GM12878 (cell line): ENCODE measurements around the gene SMIM44. TPM values are rescaled to one million over a fixed set of nuclear protein-coding genes. Genes with fewer than 3 reads are reported as not detected.

Experiments
- ATAC-seq: fragments of 200-7000 bp; cut with Tn5 transposase; 3 replicates; pipeline ENCODE4 v1.9.1; 2020; ENCODE audit warnings: mild to moderate bottlenecking, moderate library complexity
- BruUV-seq: library from RNA; stranded (reverse); fragments of 400-500 nt; replicated peaks from 2 replicates; lab custom pipeline; 2021; lab: Mats Ljungman, UMichigan
- CTCF ChIA-PET: fragments of 300-600 bp; sonication (Branson Sonifier 250); formaldehyde crosslinking; extraction: SDS; loops from one replicate; lab custom pipeline; 2021; ENCODE audit warnings: inconsistent platforms; lab: Yijun Ruan, JAX
- POLR2A ChIA-PET: fragments of 350-600 bp; formaldehyde crosslinking; extraction: SDS; loops from one replicate; lab custom pipeline; 2021; ENCODE audit warnings: inconsistent platforms; lab: Charles Lee
- RAD21 ChIA-PET: fragments of 300-600 bp; sonication (Branson Sonifier 250); formaldehyde crosslinking; loops from one replicate; lab custom pipeline; 2023; ENCODE audit warnings: antibody characterized with exemption; ENCODE audit not compliant: unreplicated experiment; lab: Charles Lee
- SMC1A ChIA-PET: fragments of 300-600 bp; sonication (Branson Sonifier 250); formaldehyde crosslinking; loops from one replicate; lab custom pipeline; 2023; ENCODE audit not compliant: unreplicated experiment, uncharacterized antibody; lab: Charles Lee
- DNase-seq: peaks from one replicate; pipeline ENCODE4 v3.0.0-alpha.2; 2011; ENCODE audit warnings: low read depth, low spot score
- FAIRE-seq: peaks from 3 replicates; lab custom pipeline; 2011; peaks lifted over from hg19 to GRCh38; lab: Jason Lieb, UNC
- H2AFZ ChIP-seq: 2 replicates; pipeline ENCODE4 v1.6.0; 2011; ENCODE audit warnings: low read depth, low read length, control low read depth; ENCODE audit not compliant: control insufficient read depth
- H3K27ac ChIP-seq: 2 replicates; pipeline ENCODE4 v1.5.1; 2011; ENCODE audit warnings: control low read depth; ENCODE audit not compliant: control insufficient read depth, insufficient read depth
- H3K27me3 ChIP-seq, 2 experiments: replicated peaks in 1 of 2; 2 replicates each; pipeline versions ENCODE4 v1.6.0 to v1.6.1; 2011; ENCODE audit warnings: low read length in 1 of 2; ENCODE audit not compliant: control insufficient read depth in 2 of 2, insufficient read depth in 2 of 2
- H3K36me3 ChIP-seq, 2 experiments: 2 replicates each; pipeline ENCODE4 v1.5.1; 2011; ENCODE audit warnings: low read length in 1 of 2; ENCODE audit not compliant: control insufficient read depth in 2 of 2, insufficient read depth in 2 of 2
- H3K4me1 ChIP-seq: 2 replicates; pipeline ENCODE4 v1.6.1; 2011; ENCODE audit warnings: mild to moderate bottlenecking, low read length, moderate library complexity, mixed read lengths; ENCODE audit not compliant: control insufficient read depth, insufficient read depth
- H3K4me2 ChIP-seq: 2 replicates; pipeline ENCODE4 v1.6.0; 2011; ENCODE audit warnings: control low read depth; ENCODE audit not compliant: control insufficient read depth, insufficient read depth
- H3K4me3 ChIP-seq: fragments of 200-600 bp; sonication (generic); 2 replicates; pipeline ENCODE4 v1.5.1; 2016
- H3K79me2 ChIP-seq: 2 replicates; pipeline ENCODE4 v1.6.0; 2011; ENCODE audit warnings: low read length; ENCODE audit not compliant: control insufficient read depth, insufficient read depth
- H3K9ac ChIP-seq: 2 replicates; pipeline ENCODE4 v1.8.0; 2011; ENCODE audit warnings: low read length, control low read depth, mixed read lengths; ENCODE audit not compliant: control insufficient read depth, insufficient read depth
- H3K9me3 ChIP-seq: replicated peaks from 3 replicates; pipeline ENCODE4 v1.5.1; 2011; ENCODE audit warnings: mild to moderate bottlenecking, low read length; ENCODE audit not compliant: control insufficient read depth, insufficient read depth
- H4K20me1 ChIP-seq: 2 replicates; pipeline ENCODE4 v1.6.0; 2011; ENCODE audit not compliant: control insufficient read depth, insufficient read depth
- ASH2L ChIP-seq: fragments of 300-600, 200-600 bp; sonication (generic); IDR thresholded peaks from 2 replicates; pipeline ENCODE4 v1.6.1; 2017; ENCODE audit warnings: low read depth, mild to moderate bottlenecking, borderline replicate concordance
- BACH1 ChIP-seq: fragments of 450-650 bp; IDR thresholded peaks from 2 replicates; pipeline ENCODE4 v1.6.1; 2017; ENCODE audit warnings: mild to moderate bottlenecking, borderline replicate concordance
- CBX5 ChIP-seq: sonication (generic); IDR thresholded peaks from 2 replicates; pipeline ENCODE4 v1.6.1; 2016; ENCODE audit warnings: low read depth, moderate library complexity, mild to moderate bottlenecking, inconsistent platforms
- CHD1 ChIP-seq: IDR thresholded peaks from 2 replicates; pipeline ENCODE4 v1.6.1; 2012; ENCODE audit warnings: low read depth, low read length, improper control_type of control experiment
- ETV6 ChIP-seq, 2 experiments: fragments of 450-650 bp in 1 of 2; IDR thresholded peaks in 1 of 2; conservative IDR thresholded peaks in 1 of 2; 2 replicates each; pipeline ENCODE4 v1.6.1; 2014; ENCODE audit warnings: antibody characterized with exemption in 1 of 2, borderline replicate concordance in 1 of 2, low read depth in 1 of 2, mild to moderate bottlenecking in 1 of 2, moderate library complexity in 1 of 2
- FOS ChIP-seq: IDR thresholded peaks from 3 replicates; pipeline ENCODE4 v1.6.1; 2011; ENCODE audit warnings: borderline replicate concordance; ENCODE audit not compliant: insufficient read length; ENCODE audit errors: extremely low read depth
- IRF4 ChIP-seq: IDR thresholded peaks from 2 replicates; pipeline ENCODE4 v1.6.1; 2011; ENCODE audit warnings: low read depth, low read length
- NR2C2 ChIP-seq: IDR thresholded peaks from 2 replicates; pipeline ENCODE4 v1.6.1; 2011; ENCODE audit warnings: borderline replicate concordance, low read depth; ENCODE audit not compliant: control insufficient read depth, insufficient read length
- NRF1 ChIP-seq: conservative IDR thresholded peaks from 2 replicates; pipeline ENCODE4 v1.6.1; 2011; ENCODE audit warnings: mild to moderate bottlenecking, low read depth, low read length, improper control_type of control experiment
- SMARCA5 ChIP-seq: fragments of 450-650 bp; IDR thresholded peaks from 2 replicates; pipeline ENCODE4 v1.6.1; 2017; ENCODE audit warnings: mild to moderate bottlenecking
- WRNIP1 ChIP-seq: IDR thresholded peaks from 2 replicates; pipeline ENCODE4 v1.6.1; 2011; ENCODE audit warnings: low read depth, low read length, improper control_type of control experiment, borderline replicate concordance
- WGBS: methylation state at CpG from one replicate; pipeline ENCODE4 v1.1.6; 2016; ENCODE audit warnings: low lambda C conversion rate; ENCODE audit not compliant: insufficient replicate concordance, insufficient coverage; ENCODE audit errors: missing lambda C conversion rate; 5-methylcytosine and 5-hydroxymethylcytosine counted together
- in situ Hi-C: fragments of 300-500 bp; cut with MboI; formaldehyde crosslinking; loops from 9 replicates; pipeline ENCODE4 v1.14.3; 2018; ENCODE audit warnings: mixed read lengths
- intact Hi-C: fragments of 100-400 bp; cut with micrococcal nuclease; formaldehyde crosslinking; loops from one replicate; pipeline ENCODE4 v1.14.2; 2022; ENCODE audit not compliant: unreplicated experiment
- polyA plus RNA-seq, 11 experiments: library from polyadenylated mRNA; depleted of rRNA in 4 of 11; unstranded in 6 of 11; stranded (reverse) in 5 of 11; fragments of >200 nt; fragmentation: Nextera tagmentation in 4 of 11; fragmentation: Illumina TruSeq in 1 of 11; extraction: Ambion mirVana in 4 of 11; extraction: Trizol in 1 of 11; gene quantifications; 1 replicate in 1 of 11; 2 replicates in 10 of 11; pipeline versions ENCODE4 v1.2.1 to v1.2.3, GENCODE V29; 2011 to 2016; ENCODE audit warnings: inconsistent platforms in 2 of 11, missing spikeins in 2 of 11, low read depth in 1 of 11
- total RNA-seq, 4 experiments: library from RNA; depleted of rRNA in 3 of 4; stranded (reverse); fragments of >200 nt in 3 of 4; fragmentation: Illumina TruSeq in 1 of 4; extraction: Trizol in 1 of 4; gene quantifications; 2 replicates each; pipeline versions ENCODE4 v1.2.1 to v1.2.3, GENCODE V29; 2013 to 2021
- TF ChIP-seq, protein P1 (sequence below), 3 experiments: IDR thresholded peaks in 2 of 3; conservative IDR thresholded peaks in 1 of 3; 2 replicates each; pipeline ENCODE4 v1.5.1; 2011; ENCODE audit warnings: low read depth in 3 of 3, low read length in 3 of 3, mild to moderate bottlenecking in 3 of 3, control low read depth in 2 of 3, moderate library complexity in 2 of 3, inconsistent platforms in 1 of 3, mixed read lengths in 1 of 3; ENCODE audit not compliant: control insufficient read depth in 2 of 3, insufficient read depth in 1 of 3; ENCODE audit errors: extremely low read depth in 1 of 3

SMIM44 gene
- total and polyA plus RNA-seq, 10 of the 15 experiments (the other 5 are each of a cell fraction or from before 2014, with no cell fraction given): not detected

DNA sequence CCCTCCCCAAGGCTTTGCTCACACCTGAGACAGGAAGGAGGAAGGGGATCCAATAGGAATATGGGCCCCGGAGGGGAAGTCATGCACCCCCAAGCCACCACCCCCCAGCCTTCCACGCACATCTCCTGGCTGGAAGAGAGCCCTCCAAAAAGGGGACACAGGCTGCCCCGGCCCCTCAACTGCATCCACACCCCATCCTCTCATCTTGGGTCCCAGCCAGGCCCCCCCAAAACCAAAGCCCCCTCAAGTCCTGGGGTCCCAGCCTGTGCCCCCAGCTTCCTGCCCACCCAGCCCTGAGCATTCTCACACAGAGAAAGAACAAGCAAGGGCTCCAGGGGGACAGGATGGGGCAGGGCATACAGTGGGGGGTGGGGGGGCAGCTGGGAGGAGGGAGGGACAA lies 15.0 kb downstream of the SMIM44 start:
- H3K4me1 ChIP-seq: no peaks in the 10 kb centered on the region
- WGBS: 75% methylated on average over 3 of the region's 3 CpGs
- no peaks in the 10 kb centered on the region for H3K79me2 ChIP-seq
- RAD21 ChIA-PET: no interaction called here
- intact Hi-C loops: no loop called here
- H3K27ac ChIP-seq: no peak overlapping the region
- no peaks in the 10 kb centered on the region; a peak in 2 of 4 replicates for H3K36me3 ChIP-seq
- no peak overlapping the region for H3K4me2 ChIP-seq
- H3K27me3 ChIP-seq: no peaks in the 10 kb centered on the region
- SMC1A ChIA-PET: no interaction called here
- no peak for FAIRE-seq
- TF ChIP-seq CHD1: no peak
- no peak for TF ChIP-seq IRF4
- TF ChIP-seq, protein P1, sequence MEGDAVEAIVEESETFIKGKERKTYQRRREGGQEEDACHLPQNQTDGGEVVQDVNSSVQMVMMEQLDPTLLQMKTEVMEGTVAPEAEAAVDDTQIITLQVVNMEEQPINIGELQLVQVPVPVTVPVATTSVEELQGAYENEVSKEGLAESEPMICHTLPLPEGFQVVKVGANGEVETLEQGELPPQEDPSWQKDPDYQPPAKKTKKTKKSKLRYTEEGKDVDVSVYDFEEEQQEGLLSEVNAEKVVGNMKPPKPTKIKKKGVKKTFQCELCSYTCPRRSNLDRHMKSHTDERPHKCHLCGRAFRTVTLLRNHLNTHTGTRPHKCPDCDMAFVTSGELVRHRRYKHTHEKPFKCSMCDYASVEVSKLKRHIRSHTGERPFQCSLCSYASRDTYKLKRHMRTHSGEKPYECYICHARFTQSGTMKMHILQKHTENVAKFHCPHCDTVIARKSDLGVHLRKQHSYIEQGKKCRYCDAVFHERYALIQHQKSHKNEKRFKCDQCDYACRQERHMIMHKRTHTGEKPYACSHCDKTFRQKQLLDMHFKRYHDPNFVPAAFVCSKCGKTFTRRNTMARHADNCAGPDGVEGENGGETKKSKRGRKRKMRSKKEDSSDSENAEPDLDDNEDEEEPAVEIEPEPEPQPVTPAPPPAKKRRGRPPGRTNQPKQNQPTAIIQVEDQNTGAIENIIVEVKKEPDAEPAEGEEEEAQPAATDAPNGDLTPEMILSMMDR (IDR thresholded peaks at IDR 0.05 in 2 of 3, conservative IDR thresholded peaks at IDR 0.05 in 1 of 3; ENCODE audit: control insufficient read depth in 2 of 3, extremely low read depth in 1 of 3, insufficient read depth in 1 of 3, low read depth in 3 of 3, low read length in 3 of 3): no peak
- TF ChIP-seq ETV6 (conservative IDR thresholded peaks at IDR 0.05 in 1 of 2, IDR thresholded peaks at IDR 0.05 in 1 of 2; ENCODE audit: borderline replicate concordance in 1 of 2, low read depth in 1 of 2): no peak
- TF ChIP-seq NRF1: no peak
- no peak for TF ChIP-seq FOS
- TF ChIP-seq WRNIP1: no peak
- TF ChIP-seq ASH2L: no peak
- no peak for TF ChIP-seq NR2C2
- no peak for TF ChIP-seq CBX5
- TF ChIP-seq BACH1: no peak
- no peak for TF ChIP-seq SMARCA5
- TF ChIP-seq, all 136 proteins: peak for 0
- Histone ChIP-seq H3K9ac (no peak overlapping the region), H2AFZ (no peak overlapping the region), H4K20me1 (peaks cover 2% of the 10 kb centered on the region; the same call in 1 of the 2 replicates), H3K4me3 (no peak overlapping the region), H3K9me3 (no peaks in the 10 kb centered on the region)
- in situ Hi-C loops: no loop called here
- ChIA-PET CTCF (interaction anchor here (0.5 to 1.1 kb wide), 2 partner anchors 17 to 178 kb away, joined by 3 to 6 read pairs; no protein-coding TSS in a partner anchor), POLR2A (no interaction called here)
- ATAC-seq (no peak), DNase-seq (no peak)
- BruUV-seq: no TSS peak
